22Rv1 (cell line): ENCODE data around the gene ADGRL3.

ENCODE experiments used
- H3K27ac ChIP-seq: fragments of 450-650 bp; 2 replicates; pipeline ENCODE4 v1.5.1; 2017
- CTCF ChIP-seq: fragments of 450-650 bp; IDR thresholded peaks from 2 replicates; pipeline ENCODE4 v1.5.1; 2017; ENCODE audit warnings: mild to moderate bottlenecking
- ZFX ChIP-seq: fragments of 450-650 bp; IDR thresholded peaks from 2 replicates; pipeline ENCODE4 v1.6.1; 2017; ENCODE audit warnings: antibody characterized with exemption, borderline replicate concordance

The ADGRL3 gene

GRCh38 chr4:61886131-61886530 lies 686.0 kb downstream of the ADGRL3 start:
- TF ChIP-seq CTCF (no peak), ZFX (no peak)
- H3K27ac ChIP-seq, result no peak overlapping the region

- TF ChIP-seq ZFX, result no peak
- no peak for TF ChIP-seq CTCF
- no peak overlapping the region for H3K27ac ChIP-seq
These were observed 689.0 kb downstream of the ADGRL3 start for GRCh38 chr4:61889117-61889516.

GRCh38 chr4:61890321-61890720 lies 690.2 kb downstream of the ADGRL3 start:
- no peak overlapping the region for H3K27ac ChIP-seq
- TF ChIP-seq CTCF (no peak), ZFX (no peak)

GRCh38 chr4:61891953-61892352 lies 691.8 kb downstream of the ADGRL3 start:
- no peak overlapping the region for H3K27ac ChIP-seq
- no peak for TF ChIP-seq CTCF
- no peak for TF ChIP-seq ZFX

GRCh38 chr4:61896634-61897033 lies 696.5 kb downstream of the ADGRL3 start:
- no peak overlapping the region for H3K27ac ChIP-seq
- TF ChIP-seq ZFX (no peak), CTCF (no peak)

GRCh38 chr4:61909031-61909430 lies 708.9 kb downstream of the ADGRL3 start:
- TF ChIP-seq CTCF (no peak), ZFX (no peak)
- no peak overlapping the region for H3K27ac ChIP-seq

GRCh38 chr4:61911313-61911756 lies 711.2 kb downstream of the ADGRL3 start:
- TF ChIP-seq CTCF (no peak), ZFX (no peak)
- H3K27ac ChIP-seq, result no peak overlapping the region
